HEK293 (cell line): ENCODE results near the gene BCL7A.

Experiments
- BCL11B ChIP-seq: fragments of 450-650 bp; formaldehyde crosslinking; IDR thresholded peaks from 2 replicates; pipeline ENCODE4 v1.5.1; 2016; ENCODE audit warnings: low read depth, missing biosample characterization, missing genetic modification characterization
- GLI2 ChIP-seq: fragments of 450-650 bp; formaldehyde crosslinking; IDR thresholded peaks from 2 replicates; pipeline ENCODE4; 2017; ENCODE audit warnings: missing biosample characterization, missing genetic modification characterization, low read depth, borderline replicate concordance
- GLIS2 ChIP-seq: fragments of 450-650 bp; formaldehyde crosslinking; IDR thresholded peaks from 2 replicates; pipeline ENCODE4 v1.5.1; 2016; ENCODE audit warnings: missing biosample characterization, missing genetic modification characterization
- IKZF3 ChIP-seq: fragments of 450-650 bp; IDR thresholded peaks from 2 replicates; pipeline ENCODE4 v1.5.0; 2018; ENCODE audit warnings: missing biosample characterization, mild to moderate bottlenecking, missing genetic modification characterization, moderate library complexity
- INSM2 ChIP-seq: fragments of 450-650 bp; formaldehyde crosslinking; IDR thresholded peaks from 2 replicates; pipeline ENCODE4 v1.5.1; 2016; ENCODE audit warnings: missing biosample characterization, missing genetic modification characterization
- PBX3 ChIP-seq: sonication (generic); formaldehyde crosslinking; IDR thresholded peaks from 2 replicates; pipeline ENCODE4 v1.8.1; 2022; ENCODE audit warnings: mild to moderate bottlenecking, moderate library complexity, missing genetic modification reagents
- PRDM10 ChIP-seq: fragments of 450-650 bp; formaldehyde crosslinking; IDR thresholded peaks from 2 replicates; pipeline ENCODE4 v1.5.1; 2016; ENCODE audit warnings: missing biosample characterization, missing genetic modification characterization
- TCF7L2 ChIP-seq: IDR thresholded peaks from 2 replicates; pipeline ENCODE4 v1.6.1; 2011; ENCODE audit warnings: low read depth, mild to moderate bottlenecking, inconsistent platforms, low read length, moderate library complexity, borderline replicate concordance
- WT1 ChIP-seq: fragments of 450-650 bp; formaldehyde crosslinking; IDR thresholded peaks from 2 replicates; pipeline ENCODE4 v1.5.1; 2016; ENCODE audit warnings: missing biosample characterization, missing genetic modification characterization
- ZNF10 ChIP-seq: fragments of 450-650 bp; formaldehyde crosslinking; IDR thresholded peaks from 2 replicates; pipeline ENCODE4 v1.5.1; 2017; ENCODE audit warnings: missing biosample characterization, missing genetic modification characterization
- ZNF239 ChIP-seq: fragments of 450-650 bp; formaldehyde crosslinking; IDR thresholded peaks from 2 replicates; pipeline ENCODE4 v1.5.1; 2016; ENCODE audit warnings: missing biosample characterization, missing genetic modification characterization
- ZNF366 ChIP-seq: fragments of 450-650 bp; formaldehyde crosslinking; conservative IDR thresholded peaks from 2 replicates; pipeline ENCODE4 v1.5.1; 2016; ENCODE audit warnings: missing biosample characterization, missing genetic modification characterization
- ZNF416 ChIP-seq: fragments of 450-650 bp; formaldehyde crosslinking; IDR thresholded peaks from 2 replicates; pipeline ENCODE4 v1.5.1; 2016; ENCODE audit warnings: missing biosample characterization, missing genetic modification characterization
- ZNF530 ChIP-seq: fragments of 450-650 bp; formaldehyde crosslinking; IDR thresholded peaks from 2 replicates; pipeline ENCODE4 v1.5.1; 2016; ENCODE audit warnings: low read depth, missing biosample characterization, missing genetic modification characterization
- ZNF585B ChIP-seq: fragments of 450-650 bp; formaldehyde crosslinking; IDR thresholded peaks from 2 replicates; pipeline ENCODE4 v1.5.1; 2016; ENCODE audit warnings: missing biosample characterization, missing genetic modification characterization
- ZNF621 ChIP-seq: fragments of 450-650 bp; formaldehyde crosslinking; IDR thresholded peaks from 2 replicates; pipeline ENCODE4 v1.5.1; 2017; ENCODE audit warnings: missing biosample characterization, missing genetic modification characterization
- ZNF624 ChIP-seq: fragments of 450-650 bp; formaldehyde crosslinking; IDR thresholded peaks from 2 replicates; pipeline ENCODE4 v1.5.1; 2017; ENCODE audit warnings: missing biosample characterization, missing genetic modification characterization
- ZNF701 ChIP-seq: fragments of 450-650 bp; formaldehyde crosslinking; IDR thresholded peaks from 2 replicates; pipeline ENCODE4 v1.5.1; 2016; ENCODE audit warnings: missing biosample characterization, missing genetic modification characterization
- ZNF776 ChIP-seq: fragments of 450-650 bp; formaldehyde crosslinking; IDR thresholded peaks from 2 replicates; pipeline ENCODE4 v1.5.0; 2017; ENCODE audit warnings: missing biosample characterization, missing genetic modification characterization, borderline replicate concordance
- ZSCAN4 ChIP-seq: fragments of 450-650 bp; formaldehyde crosslinking; IDR thresholded peaks from 2 replicates; pipeline ENCODE4 v1.5.1; 2017; ENCODE audit warnings: missing biosample characterization, missing genetic modification characterization
- TF ChIP-seq, protein P1 (sequence below): fragments of 450-650 bp; formaldehyde crosslinking; IDR thresholded peaks from 2 replicates; pipeline ENCODE4 v1.5.1; 2016; ENCODE audit warnings: missing biosample characterization, missing genetic modification characterization
- TF ChIP-seq, protein P2 (sequence below): fragments of 450-650 bp; formaldehyde crosslinking; optimal IDR thresholded peaks from 2 replicates; pipeline ENCODE3; 2016; ENCODE audit warnings: missing biosample characterization, mild to moderate bottlenecking, missing genetic modification characterization
- TF ChIP-seq, protein P3 (sequence below): fragments of 450-650 bp; formaldehyde crosslinking; IDR thresholded peaks from 2 replicates; pipeline ENCODE4 v1.5.1; 2016; ENCODE audit warnings: missing biosample characterization, missing genetic modification characterization
- TF ChIP-seq, protein P4 (sequence below): fragments of 450-650 bp; formaldehyde crosslinking; IDR thresholded peaks from 2 replicates; pipeline ENCODE4 v1.5.1; 2017; ENCODE audit warnings: missing biosample characterization, missing genetic modification characterization

Gene BCL7A

GRCh38 chr12:121989276-121990113 lies 32.2 kb upstream of the BCL7A start (continued):
- TF ChIP-seq, protein P1, sequence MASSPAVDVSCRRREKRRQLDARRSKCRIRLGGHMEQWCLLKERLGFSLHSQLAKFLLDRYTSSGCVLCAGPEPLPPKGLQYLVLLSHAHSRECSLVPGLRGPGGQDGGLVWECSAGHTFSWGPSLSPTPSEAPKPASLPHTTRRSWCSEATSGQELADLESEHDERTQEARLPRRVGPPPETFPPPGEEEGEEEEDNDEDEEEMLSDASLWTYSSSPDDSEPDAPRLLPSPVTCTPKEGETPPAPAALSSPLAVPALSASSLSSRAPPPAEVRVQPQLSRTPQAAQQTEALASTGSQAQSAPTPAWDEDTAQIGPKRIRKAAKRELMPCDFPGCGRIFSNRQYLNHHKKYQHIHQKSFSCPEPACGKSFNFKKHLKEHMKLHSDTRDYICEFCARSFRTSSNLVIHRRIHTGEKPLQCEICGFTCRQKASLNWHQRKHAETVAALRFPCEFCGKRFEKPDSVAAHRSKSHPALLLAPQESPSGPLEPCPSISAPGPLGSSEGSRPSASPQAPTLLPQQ (tag by site-specific recombination): no peak
- TF ChIP-seq PBX3: no peak
- TF ChIP-seq, protein P2, sequence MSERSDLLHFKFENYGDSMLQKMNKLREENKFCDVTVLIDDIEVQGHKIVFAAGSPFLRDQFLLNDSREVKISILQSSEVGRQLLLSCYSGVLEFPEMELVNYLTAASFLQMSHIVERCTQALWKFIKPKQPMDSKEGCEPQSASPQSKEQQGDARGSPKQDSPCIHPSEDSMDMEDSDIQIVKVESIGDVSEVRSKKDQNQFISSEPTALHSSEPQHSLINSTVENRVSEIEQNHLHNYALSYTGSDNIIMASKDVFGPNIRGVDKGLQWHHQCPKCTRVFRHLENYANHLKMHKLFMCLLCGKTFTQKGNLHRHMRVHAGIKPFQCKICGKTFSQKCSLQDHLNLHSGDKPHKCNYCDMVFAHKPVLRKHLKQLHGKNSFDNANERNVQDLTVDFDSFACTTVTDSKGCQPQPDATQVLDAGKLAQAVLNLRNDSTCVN (tag by site-specific recombination): no peak
- TF ChIP-seq ZNF10 (tag by site-specific recombination): no peak
- peak; percentile 81; the same call in 1 of the 2 replicates for TF ChIP-seq TCF7L2
- TF ChIP-seq ZNF624 (tag by site-specific recombination): no peak
- no peak for TF ChIP-seq ZNF621 (tag by site-specific recombination)
- TF ChIP-seq ZNF366: no peak
- no peak for TF ChIP-seq ZNF776
- peak; percentile 55; the same call in 1 of the 2 replicates for TF ChIP-seq GLIS2 (tag by site-specific recombination)
- no peak for TF ChIP-seq ZNF585B (tag by site-specific recombination)
- TF ChIP-seq PRDM10 (tag by site-specific recombination): no peak
- peak; percentile 68; the same call in 1 of the 2 replicates for TF ChIP-seq GLI2
- peak; percentile 51 for TF ChIP-seq IKZF3
- TF ChIP-seq ZSCAN4 (tag by site-specific recombination): no peak
- no peak for TF ChIP-seq ZNF530 (tag by site-specific recombination)
- TF ChIP-seq, protein P3, sequence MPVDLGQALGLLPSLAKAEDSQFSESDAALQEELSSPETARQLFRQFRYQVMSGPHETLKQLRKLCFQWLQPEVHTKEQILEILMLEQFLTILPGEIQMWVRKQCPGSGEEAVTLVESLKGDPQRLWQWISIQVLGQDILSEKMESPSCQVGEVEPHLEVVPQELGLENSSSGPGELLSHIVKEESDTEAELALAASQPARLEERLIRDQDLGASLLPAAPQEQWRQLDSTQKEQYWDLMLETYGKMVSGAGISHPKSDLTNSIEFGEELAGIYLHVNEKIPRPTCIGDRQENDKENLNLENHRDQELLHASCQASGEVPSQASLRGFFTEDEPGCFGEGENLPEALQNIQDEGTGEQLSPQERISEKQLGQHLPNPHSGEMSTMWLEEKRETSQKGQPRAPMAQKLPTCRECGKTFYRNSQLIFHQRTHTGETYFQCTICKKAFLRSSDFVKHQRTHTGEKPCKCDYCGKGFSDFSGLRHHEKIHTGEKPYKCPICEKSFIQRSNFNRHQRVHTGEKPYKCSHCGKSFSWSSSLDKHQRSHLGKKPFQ: peak; percentile 71; the same call in 1 of the 2 replicates
- no peak for TF ChIP-seq ZNF701 (tag by site-specific recombination)
- TF ChIP-seq WT1: peak; percentile 80
- TF ChIP-seq BCL11B: no peak
- peak; percentile 56; the same call in 1 of the 2 replicates for TF ChIP-seq INSM2
- TF ChIP-seq, protein P4, sequence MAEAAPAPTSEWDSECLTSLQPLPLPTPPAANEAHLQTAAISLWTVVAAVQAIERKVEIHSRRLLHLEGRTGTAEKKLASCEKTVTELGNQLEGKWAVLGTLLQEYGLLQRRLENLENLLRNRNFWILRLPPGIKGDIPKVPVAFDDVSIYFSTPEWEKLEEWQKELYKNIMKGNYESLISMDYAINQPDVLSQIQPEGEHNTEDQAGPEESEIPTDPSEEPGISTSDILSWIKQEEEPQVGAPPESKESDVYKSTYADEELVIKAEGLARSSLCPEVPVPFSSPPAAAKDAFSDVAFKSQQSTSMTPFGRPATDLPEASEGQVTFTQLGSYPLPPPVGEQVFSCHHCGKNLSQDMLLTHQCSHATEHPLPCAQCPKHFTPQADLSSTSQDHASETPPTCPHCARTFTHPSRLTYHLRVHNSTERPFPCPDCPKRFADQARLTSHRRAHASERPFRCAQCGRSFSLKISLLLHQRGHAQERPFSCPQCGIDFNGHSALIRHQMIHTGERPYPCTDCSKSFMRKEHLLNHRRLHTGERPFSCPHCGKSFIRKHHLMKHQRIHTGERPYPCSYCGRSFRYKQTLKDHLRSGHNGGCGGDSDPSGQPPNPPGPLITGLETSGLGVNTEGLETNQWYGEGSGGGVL: peak; percentile 64
- TF ChIP-seq ZNF239 (tag by site-specific recombination): no peak
- TF ChIP-seq ZNF416: no peak
